ENCODE measurements around the gene PRRT1. TPM values are rescaled to one million over a fixed set of nuclear protein-coding genes. Genes with fewer than 3 reads are reported as not detected.

The PRRT1 gene
- total and polyA plus RNA-seq, 12 donors, result 0.17 to 2.9 (median 0.69) TPM

DNA sequence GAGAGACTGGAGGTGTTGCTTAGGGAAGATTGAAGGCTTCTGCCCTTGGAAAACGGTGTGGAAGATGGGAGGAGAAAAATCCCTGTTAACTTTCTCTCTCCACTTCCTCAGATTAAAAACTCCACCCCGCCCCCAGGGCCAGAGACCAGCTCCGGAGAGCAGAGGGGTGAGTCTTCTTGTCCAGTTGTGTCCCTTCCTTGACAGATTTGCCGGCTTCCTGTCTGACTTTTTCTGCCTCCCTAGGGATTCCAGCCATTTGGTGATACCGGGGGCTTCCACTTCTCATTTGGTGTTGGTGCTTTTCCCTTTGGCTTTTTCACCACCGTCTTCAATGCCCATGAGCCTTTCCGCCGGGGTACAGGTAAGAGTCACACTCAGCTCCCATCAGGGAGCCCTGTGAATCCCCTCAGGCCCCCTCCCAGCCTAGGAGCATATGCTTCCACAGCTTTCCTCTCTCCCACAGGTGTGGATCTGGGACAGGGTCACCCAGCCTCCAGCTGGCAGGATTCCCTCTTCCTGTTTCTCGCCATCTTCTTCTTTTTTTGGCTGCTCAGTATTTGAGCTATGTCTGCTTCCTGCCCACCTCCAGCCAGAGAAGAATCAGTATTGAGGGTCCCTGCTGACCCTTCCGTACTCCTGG lies 28.1 kb upstream of the PRRT1 start:
- H3K9me3 ChIP-seq, result no peaks in the 10 kb centered on the region
- 54 to 55% methylated on average over 10 of the region's 10 CpGs for WGBS, 2 donors
- H3K4me1 ChIP-seq, result peaks cover 14 to 81% (median 62%) of the 10 kb centered on the region in 9 donors
- DNase-seq, result no peak
- ATAC-seq, result no peak
- TF ChIP-seq, protein P1, sequence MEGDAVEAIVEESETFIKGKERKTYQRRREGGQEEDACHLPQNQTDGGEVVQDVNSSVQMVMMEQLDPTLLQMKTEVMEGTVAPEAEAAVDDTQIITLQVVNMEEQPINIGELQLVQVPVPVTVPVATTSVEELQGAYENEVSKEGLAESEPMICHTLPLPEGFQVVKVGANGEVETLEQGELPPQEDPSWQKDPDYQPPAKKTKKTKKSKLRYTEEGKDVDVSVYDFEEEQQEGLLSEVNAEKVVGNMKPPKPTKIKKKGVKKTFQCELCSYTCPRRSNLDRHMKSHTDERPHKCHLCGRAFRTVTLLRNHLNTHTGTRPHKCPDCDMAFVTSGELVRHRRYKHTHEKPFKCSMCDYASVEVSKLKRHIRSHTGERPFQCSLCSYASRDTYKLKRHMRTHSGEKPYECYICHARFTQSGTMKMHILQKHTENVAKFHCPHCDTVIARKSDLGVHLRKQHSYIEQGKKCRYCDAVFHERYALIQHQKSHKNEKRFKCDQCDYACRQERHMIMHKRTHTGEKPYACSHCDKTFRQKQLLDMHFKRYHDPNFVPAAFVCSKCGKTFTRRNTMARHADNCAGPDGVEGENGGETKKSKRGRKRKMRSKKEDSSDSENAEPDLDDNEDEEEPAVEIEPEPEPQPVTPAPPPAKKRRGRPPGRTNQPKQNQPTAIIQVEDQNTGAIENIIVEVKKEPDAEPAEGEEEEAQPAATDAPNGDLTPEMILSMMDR (IDR thresholded peaks at IDR 0.05), result no peak
- H3K4me3 ChIP-seq, result peak overlapping the region in 6 of 10 donors; percentile 67 to 91 (median 87)
- H3K36me3 ChIP-seq, result peaks cover 0 to 47% (median 11%) of the 10 kb centered on the region in 9 donors
- peak overlapping the region in 8 of 10 donors; percentile 93 to 98 (median 94) for H3K27ac ChIP-seq
- H3K27me3 ChIP-seq, result no peaks in the 10 kb centered on the region
- intact Hi-C loops (cut with DNase I), result loop anchor here in 4 of 10 donors (2.0 to 10.0 kb wide), 3 partner anchors 15 to 1025 kb away; partner anchors contain the start of genes ATF6B (in 3 of the 4), HSD17B8 (in 1 of the 4), RING1 (in 1 of the 4) and RXRB (in 1 of the 4)

DNA sequence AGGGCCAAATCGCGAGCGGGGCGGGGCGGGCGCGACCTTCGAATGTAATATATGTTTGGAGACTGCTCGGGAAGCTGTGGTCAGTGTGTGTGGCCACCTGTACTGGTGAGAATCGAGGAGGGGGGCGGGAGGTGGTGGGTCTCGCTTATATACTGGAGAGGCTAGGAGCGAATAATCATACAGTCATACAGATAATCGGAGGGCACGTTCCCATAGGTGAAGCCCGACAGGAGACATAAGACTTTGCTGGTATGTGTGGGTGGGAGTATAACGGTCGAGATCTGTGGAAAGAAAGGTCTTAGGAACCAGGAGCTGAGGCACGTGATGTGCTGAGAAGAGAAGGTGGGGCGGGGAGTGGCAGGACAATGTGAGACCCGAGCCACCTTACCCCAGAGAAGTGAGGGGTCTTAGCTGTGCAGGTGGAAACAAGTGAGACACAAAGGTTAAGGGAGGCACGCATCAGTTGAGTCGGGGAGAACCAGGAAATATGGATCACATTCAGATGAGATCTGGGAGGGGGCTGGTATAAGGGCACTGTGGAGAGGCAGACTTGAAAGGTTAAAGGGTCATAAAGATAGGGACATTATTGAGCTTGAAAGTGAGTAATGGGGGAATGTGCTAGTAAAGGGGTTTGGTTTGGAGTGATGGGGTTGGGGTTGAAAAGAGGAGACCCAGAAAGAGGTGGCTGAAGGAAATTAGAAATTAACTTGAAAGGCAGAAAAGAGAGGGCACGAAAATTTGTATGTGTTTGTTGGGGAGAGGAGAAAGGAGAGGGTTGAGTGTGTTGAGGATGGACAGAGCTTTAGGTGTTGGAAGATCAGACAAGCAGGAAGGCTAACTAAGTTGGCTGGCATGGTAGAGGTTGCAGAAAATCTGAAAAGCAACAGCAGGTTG lies 27.1 kb upstream of the PRRT1 start:
- no peak for ATAC-seq
- Histone ChIP-seq H3K27me3 (no peaks in the 10 kb centered on the region), H3K36me3 (peaks cover 0 to 43% (median 11%) of the 10 kb centered on the region in 9 donors), H3K4me1 (peaks cover 8 to 84% (median 59%) of the 10 kb centered on the region in 9 donors), H3K9me3 (no peaks in the 10 kb centered on the region), H3K4me3 (peak overlapping the region; percentile 56 to 93 (median 86)), H3K27ac (peak overlapping the region; percentile 93 to 98 (median 94))
- 3 to 4% methylated on average over 24 of the region's 24 CpGs for WGBS, 2 donors
- intact Hi-C loops (cut with DNase I), result loop anchor here in 4 of 10 donors (2.0 to 10.0 kb wide), 3 partner anchors 16 to 1026 kb away; partner anchors contain the start of genes ATF6B (in 3 of the 4), HSD17B8 (in 1 of the 4), RING1 (in 1 of the 4) and RXRB (in 1 of the 4)
- no peak for DNase-seq
- TF ChIP-seq, protein P1 (IDR thresholded peaks at IDR 0.05), result no peak

DNA sequence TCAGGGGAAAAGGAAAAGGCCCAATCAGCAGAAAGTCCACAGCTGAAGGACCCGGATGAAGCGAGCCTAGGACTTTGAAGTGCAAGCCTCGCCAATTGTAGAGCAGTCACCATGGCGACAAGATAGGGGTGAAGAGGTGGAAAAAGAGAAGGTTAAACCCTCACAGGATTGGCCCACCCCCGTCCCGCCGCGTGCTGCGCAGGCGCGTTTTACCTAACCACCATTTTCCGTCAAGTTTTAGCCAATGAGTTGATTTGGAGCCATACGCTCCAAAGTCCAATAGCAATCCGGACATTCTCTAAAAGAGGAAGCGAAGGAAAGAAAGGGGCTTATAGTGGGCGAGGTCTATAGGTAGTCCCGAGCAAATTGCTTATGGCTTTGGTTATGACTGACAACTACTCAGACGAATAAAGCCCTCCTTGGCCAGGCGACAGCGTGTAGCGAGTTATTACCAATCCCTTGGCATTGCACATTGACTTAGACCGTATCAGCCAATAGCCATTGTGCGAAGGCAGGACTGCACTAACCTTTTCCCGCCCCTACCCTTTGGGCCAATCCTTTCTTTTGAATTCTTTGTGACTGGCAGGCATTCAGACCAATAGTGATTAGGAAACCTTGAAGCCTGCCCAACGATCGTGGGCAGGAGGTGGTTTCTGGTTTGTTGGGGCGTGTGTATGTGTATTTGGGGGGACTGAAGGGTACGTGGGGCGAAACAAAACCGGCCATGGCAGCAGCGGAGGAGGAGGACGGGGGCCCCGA lies 26.2 kb upstream of the PRRT1 start, which contains the start of gene RNF5:
RNF5 (plus strand) TSS at position 618 of the 759 bp plus-strand sequence; CDS start at position 725, 107 bp downstream.
- WGBS, 2 donors, result 0 to 1% methylated on average over 33 of the region's 33 CpGs
- Histone ChIP-seq H3K4me1 (peaks cover 8 to 84% (median 55%) of the 10 kb centered on the region in 9 donors), H3K27ac (peak within 1 kb of the TSS; percentile 93 to 98 (median 94)), H3K4me3 (peak within 1 kb of the TSS; percentile 56 to 93 (median 86)), H3K9me3 (no peaks in the 10 kb centered on the region), H3K36me3 (peaks cover 0 to 34% (median 11%) of the 10 kb centered on the region in 9 donors), H3K27me3 (no peaks in the 10 kb centered on the region)
- intact Hi-C loops (cut with DNase I), result loop anchor here in 5 of 10 donors (2.0 to 10.0 kb wide), 5 partner anchors 17 to 1027 kb away; partner anchors contain the start of genes ATF6B (in 4 of the 5), HSD17B8 (in 1 of the 5), PPT2 (in 1 of the 5) and RING1 (in 1 of the 5)
- peak; percentile 82 to 89 (median 86) for ATAC-seq
- TF ChIP-seq, protein P1 (IDR thresholded peaks at IDR 0.05), result no peak
- peak; percentile 87 to 99 for DNase-seq
